ENCODE data around the gene LRRC45.

LRRC45 gene

DNA sequence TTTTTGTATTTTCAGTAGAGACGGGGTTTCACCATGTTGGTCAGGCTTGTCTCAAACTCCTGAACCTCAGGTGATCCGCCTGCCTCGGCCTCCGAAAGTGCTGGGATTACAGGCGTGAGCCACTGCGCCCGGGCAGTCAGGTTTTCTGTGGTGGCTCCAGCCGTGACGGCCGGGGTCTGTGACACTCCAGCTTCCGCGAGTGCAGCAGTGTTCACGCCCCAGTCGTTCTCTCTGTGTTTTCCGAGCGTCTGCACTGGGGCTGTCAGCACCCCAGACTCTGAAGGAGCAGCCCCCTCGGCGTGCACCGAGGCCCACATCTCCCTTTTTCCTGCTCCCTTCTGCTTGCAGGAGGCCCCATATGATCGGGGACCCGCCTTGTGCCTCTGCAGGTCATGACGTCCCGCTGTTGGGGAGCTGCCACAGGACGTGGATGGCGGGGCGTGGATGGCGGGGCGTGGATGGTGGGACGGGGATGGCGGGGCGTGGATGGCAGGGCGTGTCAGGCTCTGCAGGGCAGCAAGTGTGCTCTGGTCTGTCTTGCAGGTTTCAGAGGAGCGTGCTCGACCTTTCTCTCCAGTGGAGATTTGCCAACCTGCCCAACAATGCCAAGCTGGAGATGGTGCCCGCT lies 40.0 kb upstream of the LRRC45 start:
- H3K9ac ChIP-seq (ENCODE audit: low read length) = no peak overlapping the region
- no peak overlapping the region for H3K4me2 ChIP-seq (ENCODE audit: low read length)
- no peak for TF ChIP-seq EZH2phosphoT487 (IDR thresholded peaks at IDR 0.05; ENCODE audit: low read depth)
- TF ChIP-seq, protein P1, sequence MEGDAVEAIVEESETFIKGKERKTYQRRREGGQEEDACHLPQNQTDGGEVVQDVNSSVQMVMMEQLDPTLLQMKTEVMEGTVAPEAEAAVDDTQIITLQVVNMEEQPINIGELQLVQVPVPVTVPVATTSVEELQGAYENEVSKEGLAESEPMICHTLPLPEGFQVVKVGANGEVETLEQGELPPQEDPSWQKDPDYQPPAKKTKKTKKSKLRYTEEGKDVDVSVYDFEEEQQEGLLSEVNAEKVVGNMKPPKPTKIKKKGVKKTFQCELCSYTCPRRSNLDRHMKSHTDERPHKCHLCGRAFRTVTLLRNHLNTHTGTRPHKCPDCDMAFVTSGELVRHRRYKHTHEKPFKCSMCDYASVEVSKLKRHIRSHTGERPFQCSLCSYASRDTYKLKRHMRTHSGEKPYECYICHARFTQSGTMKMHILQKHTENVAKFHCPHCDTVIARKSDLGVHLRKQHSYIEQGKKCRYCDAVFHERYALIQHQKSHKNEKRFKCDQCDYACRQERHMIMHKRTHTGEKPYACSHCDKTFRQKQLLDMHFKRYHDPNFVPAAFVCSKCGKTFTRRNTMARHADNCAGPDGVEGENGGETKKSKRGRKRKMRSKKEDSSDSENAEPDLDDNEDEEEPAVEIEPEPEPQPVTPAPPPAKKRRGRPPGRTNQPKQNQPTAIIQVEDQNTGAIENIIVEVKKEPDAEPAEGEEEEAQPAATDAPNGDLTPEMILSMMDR (IDR thresholded peaks at IDR 0.05; ENCODE audit: low read depth, low read length) = no peak
- H4K20me1 ChIP-seq (ENCODE audit: insufficient read depth, low read length) = no peaks in the 10 kb centered on the region
- H3K79me2 ChIP-seq (ENCODE audit: low read length) = peaks cover 4% of the 10 kb centered on the region; the same call in 1 of the 2 replicates
- H3K9me3 ChIP-seq (ENCODE audit: insufficient read depth, low read length) = no peaks in the 10 kb centered on the region
- peaks cover 12% of the 10 kb centered on the region for H3K36me3 ChIP-seq (replicated peaks; ENCODE audit: low read depth, low read length)
- no peak overlapping the region for H3K4me3 ChIP-seq (ENCODE audit: low read length)
- peaks cover 4% of the 10 kb centered on the region; the same call in 1 of the 2 replicates for H3K4me1 ChIP-seq (ENCODE audit: low read length)
- no peak overlapping the region for H2AFZ ChIP-seq (ENCODE audit: low read depth, low read length)
- H3K27ac ChIP-seq (ENCODE audit: low read length) = no peak overlapping the region
- no peaks in the 10 kb centered on the region for H3K27me3 ChIP-seq (ENCODE audit: low read depth, low read length)

DNA sequence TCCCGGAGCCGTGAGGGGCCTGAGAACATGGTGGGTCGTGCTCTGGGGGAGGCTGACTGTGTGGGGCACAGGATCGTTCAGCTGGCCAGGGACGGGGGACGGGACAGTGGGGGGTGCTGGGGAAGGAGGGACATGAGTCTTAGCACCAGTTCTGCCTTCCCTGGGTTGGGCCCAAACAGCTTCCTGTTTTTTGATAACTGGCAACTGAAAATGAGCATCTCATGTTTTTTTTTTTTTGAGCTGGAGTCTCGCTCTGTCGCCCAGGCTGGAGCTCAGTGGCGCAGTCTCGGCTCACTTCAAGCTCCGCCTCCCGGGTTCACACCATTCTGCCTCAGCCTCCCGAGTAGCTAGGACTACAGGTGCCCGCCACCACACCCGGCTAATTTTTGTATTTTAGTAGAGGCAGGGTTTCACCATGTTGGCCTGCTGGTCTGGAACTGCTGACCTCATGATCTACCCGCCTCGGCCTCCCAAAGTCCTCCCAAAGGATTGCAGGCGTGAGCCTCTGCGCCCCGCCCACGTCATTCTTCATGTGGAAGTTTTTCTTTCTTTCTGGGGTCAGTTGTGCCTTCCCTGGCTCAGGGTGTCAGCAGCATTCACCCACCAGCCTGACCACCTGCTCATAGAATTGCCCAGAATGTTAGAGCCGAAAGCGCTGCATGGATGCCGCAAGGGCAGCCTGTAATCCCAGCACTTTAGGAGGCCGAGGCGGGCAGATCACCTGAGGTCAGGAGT lies 39.3 kb upstream of the LRRC45 start:
- Histone ChIP-seq H3K9ac (ENCODE audit: low read length) (no peak overlapping the region), H3K4me2 (ENCODE audit: low read length) (no peak overlapping the region), H3K4me3 (ENCODE audit: low read length) (no peak overlapping the region), H2AFZ (ENCODE audit: low read depth, low read length) (no peak overlapping the region), H3K36me3 (replicated peaks; ENCODE audit: low read depth, low read length) (peaks cover 12% of the 10 kb centered on the region), H3K27me3 (ENCODE audit: low read depth, low read length) (no peaks in the 10 kb centered on the region), H3K4me1 (ENCODE audit: low read length) (no peaks in the 10 kb centered on the region), H3K9me3 (ENCODE audit: insufficient read depth, low read length) (no peaks in the 10 kb centered on the region), H3K79me2 (ENCODE audit: low read length) (no peaks in the 10 kb centered on the region), H3K27ac (ENCODE audit: low read length) (no peak overlapping the region), H4K20me1 (ENCODE audit: insufficient read depth, low read length) (no peaks in the 10 kb centered on the region)
- TF ChIP-seq EZH2phosphoT487 (IDR thresholded peaks at IDR 0.05; ENCODE audit: low read depth) = no peak
- TF ChIP-seq, protein P1 (IDR thresholded peaks at IDR 0.05; ENCODE audit: low read depth, low read length) = no peak

DNA sequence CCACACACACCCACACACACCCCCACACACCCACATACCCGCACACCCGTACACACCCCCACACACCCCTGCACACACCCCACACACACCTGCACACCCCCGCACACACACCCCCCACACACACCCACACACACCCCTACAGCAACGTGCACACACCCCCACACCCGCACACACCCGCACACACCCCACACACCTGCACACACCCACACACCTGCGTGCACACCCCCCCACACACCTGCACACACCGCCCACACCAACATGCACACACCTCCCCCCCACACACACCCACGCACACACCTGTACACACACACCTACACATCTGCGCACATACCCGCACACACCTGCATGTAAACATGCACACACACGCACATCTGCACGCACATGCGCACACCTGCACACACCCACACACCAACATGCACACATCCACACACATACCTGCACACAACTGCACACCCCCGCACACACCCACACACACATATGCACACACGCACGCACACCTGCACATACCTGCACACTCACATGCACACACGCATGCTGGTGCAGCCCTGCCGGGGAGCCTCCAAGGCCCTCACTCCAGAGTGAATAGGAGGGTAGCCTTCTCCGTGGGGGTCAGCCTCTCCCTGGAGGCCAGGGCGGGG lies 38.2 kb upstream of the LRRC45 start:
- Histone ChIP-seq H3K4me2 (ENCODE audit: low read length) (no peak overlapping the region), H3K27ac (ENCODE audit: low read length) (no peak overlapping the region), H3K27me3 (ENCODE audit: low read depth, low read length) (no peaks in the 10 kb centered on the region), H3K4me3 (ENCODE audit: low read length) (no peak overlapping the region), H3K9ac (ENCODE audit: low read length) (no peak overlapping the region), H3K9me3 (ENCODE audit: insufficient read depth, low read length) (no peaks in the 10 kb centered on the region), H3K79me2 (ENCODE audit: low read length) (no peaks in the 10 kb centered on the region), H3K4me1 (ENCODE audit: low read length) (no peaks in the 10 kb centered on the region), H4K20me1 (ENCODE audit: insufficient read depth, low read length) (no peaks in the 10 kb centered on the region), H2AFZ (ENCODE audit: low read depth, low read length) (no peak overlapping the region), H3K36me3 (replicated peaks; ENCODE audit: low read depth, low read length) (peaks cover 12% of the 10 kb centered on the region)
- TF ChIP-seq, protein P1 (IDR thresholded peaks at IDR 0.05; ENCODE audit: low read depth, low read length) = no peak
- no peak for TF ChIP-seq EZH2phosphoT487 (IDR thresholded peaks at IDR 0.05; ENCODE audit: low read depth)

DNA sequence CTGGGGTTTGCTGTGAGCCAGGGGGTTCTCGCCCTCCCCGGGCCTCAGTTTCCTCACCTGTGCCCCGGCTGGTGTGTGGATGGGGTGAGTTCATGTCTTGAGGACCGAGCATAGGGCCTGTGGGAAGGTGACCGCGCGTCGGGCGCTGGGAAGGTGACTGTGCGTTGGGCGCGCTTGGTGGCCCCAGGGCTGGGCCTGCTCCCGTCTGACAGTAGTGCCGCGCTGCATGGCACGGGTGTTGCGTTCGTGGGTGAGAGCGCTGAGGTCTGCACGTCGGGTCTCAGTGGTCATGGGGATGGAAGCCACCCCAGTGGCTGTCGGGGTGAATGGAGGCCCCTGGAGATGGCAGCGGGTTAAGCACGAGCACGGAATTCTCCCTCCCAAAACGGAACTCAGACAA lies 36.5 kb upstream of the LRRC45 start:
- TF ChIP-seq, protein P1 (IDR thresholded peaks at IDR 0.05; ENCODE audit: low read depth, low read length) = no peak
- TF ChIP-seq EZH2phosphoT487 (IDR thresholded peaks at IDR 0.05; ENCODE audit: low read depth) = no peak
- H3K36me3 ChIP-seq (replicated peaks; ENCODE audit: low read depth, low read length) = peaks cover 9% of the 10 kb centered on the region

More for the DNA sequence above, 36.5 kb upstream of the LRRC45 start:
- Histone ChIP-seq H3K4me3 (ENCODE audit: low read length) (no peak overlapping the region), H4K20me1 (ENCODE audit: insufficient read depth, low read length) (no peaks in the 10 kb centered on the region), H3K4me2 (ENCODE audit: low read length) (no peak overlapping the region), H2AFZ (ENCODE audit: low read depth, low read length) (no peak overlapping the region), H3K9ac (ENCODE audit: low read length) (no peak overlapping the region), H3K27ac (ENCODE audit: low read length) (no peak overlapping the region), H3K79me2 (ENCODE audit: low read length) (no peaks in the 10 kb centered on the region), H3K4me1 (ENCODE audit: low read length) (no peaks in the 10 kb centered on the region), H3K27me3 (ENCODE audit: low read depth, low read length) (no peaks in the 10 kb centered on the region), H3K9me3 (ENCODE audit: insufficient read depth, low read length) (no peaks in the 10 kb centered on the region)
